Medulla oblongata (tissue), 1 donor: ENCODE results near the gene MELTF.

ENCODE experiments used
- DNase-seq: peaks from one replicate; pipeline ENCODE4 v3.0.0-alpha.2; 2015; ENCODE audit errors: extremely low spot score

Gene MELTF

GRCh38 chr3:197027151-197027895 lies 2.3 kb downstream of the MELTF start:
- DNase-seq = no peak

GRCh38 chr3:197026481-197026866 lies 3.1 kb downstream of the MELTF start:
- DNase-seq = no peak

- DNase-seq = no peak
Observed at GRCh38 chr3:197025736-197026480, 3.7 kb downstream of the MELTF start.

GRCh38 chr3:197024881-197025735 lies 4.5 kb downstream of the MELTF start:
- DNase-seq = no peak

- DNase-seq = no peak
Observed at GRCh38 chr3:197023998-197024651, 5.5 kb downstream of the MELTF start.

GRCh38 chr3:197023241-197023997 lies 6.2 kb downstream of the MELTF start:
- DNase-seq = peak; percentile 37

- no peak for DNase-seq
Observed at GRCh38 chr3:197022405-197023231, 7.0 kb downstream of the MELTF start.

- DNase-seq = no peak
Observed at GRCh38 chr3:197021729-197022404, 7.8 kb downstream of the MELTF start.

- DNase-seq = no peak
Observed at GRCh38 chr3:197021231-197021630, 8.4 kb downstream of the MELTF start.

GRCh38 chr3:197019535-197019934 lies 10.1 kb downstream of the MELTF start:
- no peak for DNase-seq

- peak; percentile 62 for DNase-seq
Observed at GRCh38 chr3:197019021-197019420, 10.6 kb downstream of the MELTF start.

GRCh38 chr3:197017003-197017402 lies 12.6 kb downstream of the MELTF start:
- no peak for DNase-seq

- no peak for DNase-seq
Observed at GRCh38 chr3:197015790-197016736, 13.6 kb downstream of the MELTF start.

GRCh38 chr3:197014942-197015575 lies 14.6 kb downstream of the MELTF start:
- DNase-seq = no peak

GRCh38 chr3:197014024-197014423 lies 15.6 kb downstream of the MELTF start:
- DNase-seq = no peak

GRCh38 chr3:197012540-197012883 lies 17.1 kb downstream of the MELTF start:
- no peak for DNase-seq

GRCh38 chr3:197011780-197012539 lies 17.7 kb downstream of the MELTF start:
- no peak for DNase-seq
